ENCODE measurements around the gene NAA16.

GRCh38 chr13:41407380-41407779, 96.3 kb downstream of the NAA16 start:
- TF ChIP-seq POLR2A (IDR thresholded peaks at IDR 0.05; ENCODE audit: low read length) (no peak), GATA1 (IDR thresholded peaks at IDR 0.05; ENCODE audit: low read depth, low read length) (no peak)
